Measurements from ENCODE around the gene SUGCT. TPM values are rescaled to one million over a fixed set of nuclear protein-coding genes. Genes with fewer than 3 reads are reported as not detected.
"Not testable (repeated sequence)": the region's sequence is repeated elsewhere in the genome, so short reads cannot be mapped to it uniquely, and the experiment has no call there.

SUGCT gene
- polyA plus RNA-seq, 1 of the 3 experiments (the other 2 are of a cell fraction) = 53.7 TPM

DNA sequence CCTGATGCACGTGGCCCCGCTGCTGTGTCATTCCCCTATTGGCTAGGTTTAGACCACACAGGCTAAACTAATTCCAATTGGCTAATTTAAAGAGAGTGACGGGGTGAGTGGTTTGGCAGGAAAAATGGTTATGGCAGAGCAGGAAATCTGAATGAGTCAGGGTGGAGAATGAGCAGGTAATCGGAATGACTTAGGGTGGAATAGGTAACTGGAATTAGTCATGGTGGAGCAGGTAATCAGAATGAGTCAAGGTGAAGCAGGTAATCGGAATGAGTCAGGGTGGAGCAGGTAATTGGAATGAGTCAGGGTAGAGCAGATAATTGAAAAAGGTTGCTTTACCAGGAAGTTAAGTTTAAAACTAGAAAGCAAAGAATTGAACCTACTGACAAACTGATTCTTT lies 7.1 kb downstream of the SUGCT start:
- H3K4me2 ChIP-seq; H3K27ac ChIP-seq (ENCODE audit: low read depth in 2 of 2, low read length in 1 of 2); H3K9me2 ChIP-seq; H3K27me3 ChIP-seq (ENCODE audit: insufficient read depth); H3K79me2 ChIP-seq (ENCODE audit: insufficient read depth); H3K9me3 ChIP-seq; H3K36me3 ChIP-seq (replicated peaks in 1 of 2; ENCODE audit: control insufficient read depth in 1 of 2, insufficient read depth in 2 of 2, low read length in 1 of 2); H3K4me1 ChIP-seq (ENCODE audit: control insufficient read depth in 1 of 2, insufficient read depth in 2 of 2, low read depth in 1 of 2, low read length in 1 of 2); H4K20me1 ChIP-seq (ENCODE audit: insufficient read depth); H3K4me3 ChIP-seq (ENCODE audit: low read depth in 2 of 2, low read length in 1 of 2); H2AFZ ChIP-seq (ENCODE audit: low read depth); H3F3A ChIP-seq (replicated peaks; ENCODE audit: insufficient read depth); H3K9ac ChIP-seq; POLR2A ChIA-PET; DNase-seq: not testable (repeated sequence)
- WGBS (ENCODE audit: low lambda C conversion rate) = 81% methylated on average over 5 of the region's 5 CpGs
- CTCF ChIA-PET = interaction anchor here (0.8 kb wide), 1 partner anchor 25 kb away, joined by 3 read pairs; no protein-coding TSS in a partner anchor

GRCh38 chr7:40145596-40146130 lies 10.9 kb downstream of the SUGCT start:
- H3F3A ChIP-seq (replicated peaks; ENCODE audit: insufficient read depth); H3K9ac ChIP-seq; H3K27ac ChIP-seq (ENCODE audit: low read depth in 2 of 2, low read length in 1 of 2); H3K79me2 ChIP-seq (ENCODE audit: insufficient read depth); H3K9me3 ChIP-seq; CTCF ChIA-PET; H3K27me3 ChIP-seq (ENCODE audit: insufficient read depth); DNase-seq; H3K9me2 ChIP-seq; H3K36me3 ChIP-seq (replicated peaks in 1 of 2; ENCODE audit: control insufficient read depth in 1 of 2, insufficient read depth in 2 of 2, low read length in 1 of 2); H2AFZ ChIP-seq (ENCODE audit: low read depth); H3K4me2 ChIP-seq; POLR2A ChIA-PET; H3K4me1 ChIP-seq (ENCODE audit: control insufficient read depth in 1 of 2, insufficient read depth in 2 of 2, low read depth in 1 of 2, low read length in 1 of 2); H4K20me1 ChIP-seq (ENCODE audit: insufficient read depth); H3K4me3 ChIP-seq (ENCODE audit: low read depth in 2 of 2, low read length in 1 of 2): not testable (repeated sequence)
- 73% methylated on average over 3 of the region's 3 CpGs for WGBS (ENCODE audit: low lambda C conversion rate)

- no peaks in the 10 kb centered on the region for H3F3A ChIP-seq (replicated peaks; ENCODE audit: insufficient read depth)
- peaks cover 0 to 4% of the 10 kb centered on the region in 2 experiments for H3K36me3 ChIP-seq (replicated peaks in 1 of 2; ENCODE audit: control insufficient read depth in 1 of 2, insufficient read depth in 2 of 2, low read length in 1 of 2)
- DNase-seq = no peak
- no peaks in the 10 kb centered on the region for H3K9me2 ChIP-seq
- no peak overlapping the region for H3K27ac ChIP-seq (ENCODE audit: low read depth in 2 of 2, low read length in 1 of 2)
- H4K20me1 ChIP-seq (ENCODE audit: insufficient read depth) = no peaks in the 10 kb centered on the region
- ChIA-PET POLR2A (no interaction called here), CTCF (no interaction called here)
- H3K9me3 ChIP-seq = no peaks in the 10 kb centered on the region
- TF ChIP-seq CTCF (IDR thresholded peaks at IDR 0.05) (peak; percentile 24), ELF1 (IDR thresholded peaks at IDR 0.05) (no peak), JUND (IDR thresholded peaks at IDR 0.05) (no peak), USF2 (IDR thresholded peaks at IDR 0.05; ENCODE audit: borderline replicate concordance, low read depth, low read length) (no peak), RFX5 (IDR thresholded peaks at IDR 0.05; ENCODE audit: low read length) (no peak)
- H3K4me1 ChIP-seq (ENCODE audit: control insufficient read depth in 1 of 2, insufficient read depth in 2 of 2, low read depth in 1 of 2, low read length in 1 of 2) = no peaks in the 10 kb centered on the region
- H3K4me3 ChIP-seq (ENCODE audit: low read depth in 2 of 2, low read length in 1 of 2) = no peak overlapping the region
- no peaks in the 10 kb centered on the region for H3K79me2 ChIP-seq (ENCODE audit: insufficient read depth)
- H3K27me3 ChIP-seq (ENCODE audit: insufficient read depth) = no peaks in the 10 kb centered on the region
- WGBS (ENCODE audit: low lambda C conversion rate) = 66% methylated on average over 19 of the region's 19 CpGs
- no peak overlapping the region for H3K9ac ChIP-seq
- H2AFZ ChIP-seq (ENCODE audit: low read depth) = no peak overlapping the region
- no peak overlapping the region for H3K4me2 ChIP-seq
Measured at GRCh38 chr7:40147371-40148246, 12.8 kb downstream of the SUGCT start.

DNA sequence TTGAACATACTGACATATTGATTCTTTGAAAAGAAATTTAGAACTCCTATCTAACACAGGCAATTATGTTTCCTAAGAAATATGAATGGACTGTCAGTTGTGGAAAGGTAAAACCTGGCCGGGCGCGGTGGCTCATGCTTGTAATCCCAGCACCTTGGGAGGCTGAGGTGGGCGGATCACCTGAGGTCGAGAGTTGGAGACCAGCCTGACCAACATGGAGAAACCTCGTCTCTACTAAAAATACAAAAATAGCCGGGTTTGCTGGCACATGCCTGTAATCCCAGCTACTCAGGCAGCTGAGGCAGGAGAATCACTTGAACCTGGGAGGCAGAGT lies 13.4 kb downstream of the SUGCT start:
- H3K27ac ChIP-seq (ENCODE audit: low read depth in 2 of 2, low read length in 1 of 2); H2AFZ ChIP-seq (ENCODE audit: low read depth); H3K36me3 ChIP-seq (replicated peaks in 1 of 2; ENCODE audit: control insufficient read depth in 1 of 2, insufficient read depth in 2 of 2, low read length in 1 of 2); H3K79me2 ChIP-seq (ENCODE audit: insufficient read depth); DNase-seq; H3K9ac ChIP-seq; H3K4me3 ChIP-seq (ENCODE audit: low read depth in 2 of 2, low read length in 1 of 2); POLR2A ChIA-PET; H3F3A ChIP-seq (replicated peaks; ENCODE audit: insufficient read depth); H3K4me1 ChIP-seq (ENCODE audit: control insufficient read depth in 1 of 2, insufficient read depth in 2 of 2, low read depth in 1 of 2, low read length in 1 of 2); H3K9me2 ChIP-seq; H4K20me1 ChIP-seq (ENCODE audit: insufficient read depth); H3K9me3 ChIP-seq; H3K4me2 ChIP-seq; H3K27me3 ChIP-seq (ENCODE audit: insufficient read depth): not testable (repeated sequence)
- CTCF ChIA-PET = interaction anchor here (5.0 kb wide), 1 partner anchor 14 kb away, joined by 32 read pairs; the partner anchor contains the start of genes MPLKIP and SUGCT
- 86% methylated on average over 7 of the region's 7 CpGs for WGBS (ENCODE audit: low lambda C conversion rate)

Data from SK-N-SH (cell line).